ENCODE measurements around the gene MYO5C. TPM values are rescaled to one million over a fixed set of nuclear protein-coding genes. Genes with fewer than 3 reads are reported as not detected.

Gene MYO5C
- total and polyA plus RNA-seq, 2 of the 8 experiments (the other 6 are each of a cell fraction or from before 2014, with no cell fraction given), result 8.2 to 26.7 TPM

- Histone ChIP-seq H3K23me2 (ENCODE audit: low read depth, low read length) (no peaks in the 10 kb centered on the region; the same call in 1 of the 2 replicates), H4K20me1 (replicated peaks in 1 of 2; ENCODE audit: control insufficient read depth in 1 of 2, insufficient read depth in 2 of 2, low read length in 2 of 2) (peaks cover 0 to 1% of the 10 kb centered on the region in 2 experiments), H2BK15ac (ENCODE audit: low read length) (no peak overlapping the region), H4K5ac (ENCODE audit: insufficient read length, low read depth, low read length) (no peak overlapping the region), H3K23ac (ENCODE audit: insufficient read length) (no peak overlapping the region), H3K9me3 (ENCODE audit: insufficient read depth in 2 of 2, low read depth in 1 of 2, low read length in 1 of 2) (no peaks in the 10 kb centered on the region), H3K27ac (ENCODE audit: low read depth, low read length) (no peak overlapping the region), H2BK120ac (replicated peaks; ENCODE audit: low read depth, low read length) (no peak overlapping the region), H3K27me3 (replicated peaks in 1 of 4; ENCODE audit: control insufficient read depth in 3 of 4, extremely low read depth in 1 of 4, insufficient read depth in 3 of 4, low read length in 3 of 4) (no peaks in the 10 kb centered on the region; a peak in 1 of 7 replicates), H2BK20ac (ENCODE audit: low read length) (no peak overlapping the region), H3K14ac (ENCODE audit: insufficient read length) (no peak overlapping the region), H3K4ac (replicated peaks; ENCODE audit: insufficient read length, low read depth, low read length) (no peak overlapping the region), H3K56ac (replicated peaks; ENCODE audit: insufficient read length, low read depth, low read length) (no peak overlapping the region), H3K36me3 (ENCODE audit: control insufficient read depth in 2 of 4, insufficient read depth in 4 of 4, low read length in 3 of 4) (peaks cover 13 to 54% (median 38%) of the 10 kb centered on the region in 4 experiments), H3K4me2 (ENCODE audit: insufficient read depth in 1 of 2, low read depth in 2 of 2, low read length in 2 of 2) (no peak overlapping the region), H2BK5ac (ENCODE audit: low read depth, low read length) (no peak overlapping the region), H2AK5ac (ENCODE audit: low read depth, low read length) (no peak overlapping the region), H4K91ac (replicated peaks; ENCODE audit: insufficient read length, low read length) (no peak overlapping the region), H3K18ac (ENCODE audit: extremely low read depth, low read length) (no peak overlapping the region), H3K4me3 (ENCODE audit: extremely low read depth in 1 of 4, insufficient read depth in 2 of 4, low read depth in 3 of 4, low read length in 4 of 4) (no peak overlapping the region), H3K9ac (replicated peaks in 1 of 4; ENCODE audit: extremely low read depth in 1 of 4, low read depth in 3 of 4, low read length in 3 of 4) (no peak overlapping the region), H3K4me1 (replicated peaks in 1 of 4; ENCODE audit: control insufficient read depth in 3 of 4, insufficient read depth in 4 of 4, low read length in 3 of 4) (no peaks in the 10 kb centered on the region), H4K8ac (ENCODE audit: extremely low read depth, insufficient read depth, low read length) (no peak overlapping the region), H2BK12ac (ENCODE audit: low read depth, low read length) (no peak overlapping the region), H3K79me2 (ENCODE audit: control insufficient read depth in 1 of 2, insufficient read depth in 2 of 2, low read length in 2 of 2) (no peaks in the 10 kb centered on the region), H2AFZ (ENCODE audit: low read length) (no peak overlapping the region), H3K79me1 (ENCODE audit: low read depth, low read length) (no peaks in the 10 kb centered on the region)
- 86% methylated on average over 3 of the region's 3 CpGs; no CpG with 5 or more reads in 1 of the 2 experiments for WGBS, 2 experiments (ENCODE audit: extremely low coverage in 1 of 2, insufficient coverage in 1 of 2, insufficient read length in 1 of 2, insufficient replicate concordance in 2 of 2, low coverage in 1 of 2, low lambda C conversion rate in 2 of 2, missing lambda C conversion rate in 1 of 2)
- CTCF ChIA-PET (ENCODE audit: partially characterized antibody), result interaction anchor here (0.9 to 4.0 kb wide), 7 partner anchors 10 to 456 kb away, joined by 3 to 33 read pairs (median 7); no protein-coding TSS in a partner anchor
- no peak for FAIRE-seq
- POLR2A ChIA-PET (ENCODE audit: partially characterized antibody), result interaction anchor here (0.6 to 2.6 kb wide), 3 partner anchors 10 to 293 kb away, joined by 3 to 8 read pairs (median 4); no protein-coding TSS in a partner anchor
- DNase-seq (ENCODE audit: low read depth in 1 of 2, low spot score in 2 of 2), result no peak
- TF ChIP-seq CEBPB (IDR thresholded peaks at IDR 0.05; ENCODE audit: low read depth, low read length) (no peak), CHD1 (IDR thresholded peaks at IDR 0.05; ENCODE audit: low read depth, low read length) (no peak), BACH1 (IDR thresholded peaks at IDR 0.05; ENCODE audit: low read length) (no peak), KDM1A (IDR thresholded peaks at IDR 0.05; ENCODE audit: borderline replicate concordance, low read length) (no peak), CBX8 (IDR thresholded peaks at IDR 0.05; ENCODE audit: borderline replicate concordance, low read depth, low read length) (no peak), KDM4A (IDR thresholded peaks at IDR 0.05; ENCODE audit: low read depth, low read length, severe bottlenecking) (no peak), TEAD4 (IDR thresholded peaks at IDR 0.05; ENCODE audit: low read depth, low read length) (no peak), TBP (IDR thresholded peaks at IDR 0.05; ENCODE audit: low read depth, low read length) (no peak), SIRT6 (IDR thresholded peaks at IDR 0.05; ENCODE audit: low read length) (no peak), NANOG (IDR thresholded peaks at IDR 0.05; ENCODE audit: insufficient read depth, low read depth, low read length, poor library complexity, severe bottlenecking) (no peak), RXRA (IDR thresholded peaks at IDR 0.05; ENCODE audit: insufficient read depth, low read depth, low read length) (no peak), PHF8 (conservative IDR thresholded peaks at IDR 0.05; ENCODE audit: low read depth, low read length) (no peak), RAD21 (IDR thresholded peaks at IDR 0.05 in 1 of 2, conservative IDR thresholded peaks at IDR 0.05 in 1 of 2; ENCODE audit: low read depth in 2 of 2, low read length in 2 of 2) (no peak), YY1 (IDR thresholded peaks at IDR 0.05; ENCODE audit: low read depth, low read length) (no peak)
Observed at GRCh38 chr15:52278135-52278534, 17.5 kb downstream of the MYO5C start.

Data from H1 (cell line).